ENCODE data around the gene PNPLA7.

- TF ChIP-seq POLR2AphosphoS5 (IDR thresholded peaks at IDR 0.05) (no peak), POLR2A (IDR thresholded peaks at IDR 0.05) (no peak), EP300 (IDR thresholded peaks at IDR 0.05) (no peak), CTCF (IDR thresholded peaks at IDR 0.05) (no peak)
Observed at GRCh38 chr9:137506702-137507171, 43.5 kb downstream of the PNPLA7 start.

Measured in stomach (tissue), 4 donors.